Astrocyte (in vitro differentiated cells and primary cell): ENCODE measurements around the gene FOXRED2. TPM values are rescaled to one million over a fixed set of nuclear protein-coding genes. Genes with fewer than 3 reads are reported as not detected.

ENCODE experiments used
- DNase-seq: peaks from one replicate; pipeline ENCODE4 v3.0.0-alpha.2; 2010; ENCODE audit warnings: low read depth
- FAIRE-seq: peaks from 2 replicates; lab custom pipeline; 2011; peaks lifted over from hg19 to GRCh38; lab: Jason Lieb, UNC
- H2AFZ ChIP-seq: 2 replicates; pipeline ENCODE4 v1.6.0; 2012; ENCODE audit warnings: low read depth, low read length, inconsistent platforms
- H3K27ac ChIP-seq: 2 replicates; pipeline ENCODE4 v1.5.1; 2011; ENCODE audit warnings: low read depth, low read length, inconsistent platforms
- H3K27me3 ChIP-seq: 2 replicates; pipeline ENCODE4 v1.6.0; 2011; ENCODE audit warnings: low read length, inconsistent platforms; ENCODE audit not compliant: insufficient read depth
- H3K36me3 ChIP-seq: 2 replicates; pipeline ENCODE4 v1.5.1; 2011; ENCODE audit warnings: low read length, inconsistent platforms; ENCODE audit not compliant: insufficient read depth
- H3K4me1 ChIP-seq: 2 replicates; pipeline ENCODE4 v1.5.1; 2011; ENCODE audit warnings: low read length, inconsistent platforms; ENCODE audit not compliant: insufficient read depth
- H3K4me2 ChIP-seq: 2 replicates; pipeline ENCODE4 v1.6.0; 2012; ENCODE audit warnings: low read length, inconsistent platforms
- H3K4me3 ChIP-seq: 2 replicates; pipeline ENCODE4 v1.5.1; 2011; ENCODE audit warnings: low read depth, mild to moderate bottlenecking, low read length, inconsistent platforms; ENCODE audit not compliant: insufficient read depth
- H3K79me2 ChIP-seq: 2 replicates; pipeline ENCODE4 v1.6.0; 2012; ENCODE audit warnings: mild to moderate bottlenecking, low read length, inconsistent platforms; ENCODE audit not compliant: insufficient read depth
- H3K9ac ChIP-seq: 2 replicates; pipeline ENCODE4 v1.6.0; 2012; ENCODE audit warnings: mild to moderate bottlenecking, low read length, inconsistent platforms
- H3K9me3 ChIP-seq: 2 replicates; pipeline ENCODE4 v1.5.1; 2012; ENCODE audit warnings: low read depth, mild to moderate bottlenecking, low read length, inconsistent platforms; ENCODE audit not compliant: insufficient read depth
- H4K20me1 ChIP-seq: 2 replicates; pipeline ENCODE4 v1.6.0; 2012; ENCODE audit warnings: low read length, inconsistent platforms; ENCODE audit not compliant: insufficient read depth
- H3K27ac Mint-ChIP-seq: one replicate; pipeline ENCODE4 v1.8.0; 2021; ENCODE audit warnings: mild to moderate bottlenecking, mixed read lengths; ENCODE audit not compliant: unreplicated experiment
- H3K27me3 Mint-ChIP-seq: one replicate; pipeline ENCODE4 v1.8.0; 2021; ENCODE audit warnings: low read depth, mixed read lengths; ENCODE audit not compliant: unreplicated experiment
- H3K36me3 Mint-ChIP-seq: one replicate; pipeline ENCODE4 v1.8.0; 2021; ENCODE audit warnings: low read depth, mixed read lengths; ENCODE audit not compliant: unreplicated experiment
- H3K4me1 Mint-ChIP-seq: one replicate; pipeline ENCODE4 v1.8.0; 2021; ENCODE audit warnings: low read depth, mixed read lengths; ENCODE audit not compliant: unreplicated experiment
- H3K4me3 Mint-ChIP-seq: one replicate; pipeline ENCODE4 v1.8.0; 2021; ENCODE audit warnings: mild to moderate bottlenecking, moderate library complexity, mixed read lengths; ENCODE audit not compliant: unreplicated experiment
- H3K9me3 Mint-ChIP-seq: one replicate; pipeline ENCODE4 v1.8.0; 2021; ENCODE audit warnings: mild to moderate bottlenecking, mixed read lengths; ENCODE audit not compliant: unreplicated experiment
- CTCF ChIP-seq: IDR thresholded peaks from 2 replicates; pipeline ENCODE4 v1.5.1; 2011; ENCODE audit warnings: low read depth, mild to moderate bottlenecking, inconsistent platforms, low read length, moderate library complexity; ENCODE audit not compliant: insufficient read depth
- EZH2 ChIP-seq: IDR thresholded peaks from 2 replicates; pipeline ENCODE4 v1.6.1; 2012; ENCODE audit warnings: mild to moderate bottlenecking, low read length, inconsistent platforms; ENCODE audit not compliant: insufficient read depth
- total RNA-seq: library from RNA; stranded (reverse); gene quantifications from 2 replicates; pipeline ENCODE4 v1.2.1, GENCODE V29; 2021

FOXRED2 gene
- total RNA-seq, 1 donor from 2014 or later = 5.3 TPM

GRCh38 chr22:36552289-36552688 is 45.4 kb upstream of the FOXRED2 start:
- Histone ChIP-seq H2AFZ (no peak overlapping the region), H4K20me1 (no peaks in the 10 kb centered on the region), H3K4me3 (no peak overlapping the region), H3K27ac (no peak overlapping the region), H3K79me2 (no peaks in the 10 kb centered on the region), H3K27me3 (peaks cover 19% of the 10 kb centered on the region), H3K36me3 (no peaks in the 10 kb centered on the region), H3K9ac (no peak overlapping the region), H3K4me1 (peaks cover 3% of the 10 kb centered on the region), H3K9me3 (no peaks in the 10 kb centered on the region), H3K4me2 (no peak overlapping the region)
- no peak for TF ChIP-seq EZH2
- TF ChIP-seq CTCF = no peak
- Mint-ChIP-seq H3K27ac (no peak overlapping the region), H3K9me3 (no peaks in the 10 kb centered on the region), H3K4me1 (peaks cover 2% of the 10 kb centered on the region), H3K36me3 (no peaks in the 10 kb centered on the region), H3K27me3 (peaks cover 42% of the 10 kb centered on the region), H3K4me3 (no peak overlapping the region)
- DNase-seq = no peak
- no peak for FAIRE-seq

- H4K20me1 ChIP-seq = no peaks in the 10 kb centered on the region
- no peak overlapping the region for H3K9ac ChIP-seq
- H2AFZ ChIP-seq = no peak overlapping the region
- Mint-ChIP-seq H3K27me3 (peaks cover 28% of the 10 kb centered on the region), H3K9me3 (no peaks in the 10 kb centered on the region), H3K4me3 (no peak overlapping the region), H3K27ac (no peak overlapping the region), H3K36me3 (no peaks in the 10 kb centered on the region), H3K4me1 (peaks cover 13% of the 10 kb centered on the region)
- no peak overlapping the region for H3K4me2 ChIP-seq
- FAIRE-seq (no peak), DNase-seq (no peak)
- TF ChIP-seq EZH2 (no peak), CTCF (no peak)
- H3K79me2 ChIP-seq = no peaks in the 10 kb centered on the region
- no peaks in the 10 kb centered on the region for H3K36me3 ChIP-seq
- H3K27ac ChIP-seq = no peak overlapping the region
- H3K9me3 ChIP-seq = no peaks in the 10 kb centered on the region
- no peak overlapping the region for H3K4me3 ChIP-seq
- H3K27me3 ChIP-seq = peaks cover 16% of the 10 kb centered on the region
- H3K4me1 ChIP-seq = peaks cover 11% of the 10 kb centered on the region
Measured at GRCh38 chr22:36550701-36551495, 44.1 kb upstream of the FOXRED2 start.

DNA sequence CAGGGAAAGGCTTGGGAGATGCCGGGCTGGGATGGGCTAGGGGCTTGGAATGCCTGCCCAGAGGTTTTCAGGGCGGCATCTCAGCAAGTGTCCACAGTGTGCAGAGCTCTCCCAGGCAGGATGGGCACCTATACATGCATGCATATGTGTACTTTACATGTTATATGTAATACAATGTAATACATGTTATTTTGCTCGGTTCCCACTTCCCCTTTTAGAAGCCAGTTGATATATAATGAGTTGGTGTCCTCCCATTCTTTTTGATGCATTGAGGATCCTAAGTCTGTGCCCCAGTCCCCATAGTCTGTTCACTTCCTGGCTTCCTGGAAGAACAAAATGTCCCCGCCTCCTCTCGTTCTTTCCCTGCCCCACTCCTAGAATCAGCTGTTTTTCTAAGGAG is 42.2 kb upstream of the FOXRED2 start:
- Mint-ChIP-seq H3K36me3 (no peaks in the 10 kb centered on the region), H3K4me3 (no peak overlapping the region), H3K27ac (no peak overlapping the region), H3K27me3 (peaks cover 24% of the 10 kb centered on the region), H3K4me1 (peaks cover 13% of the 10 kb centered on the region), H3K9me3 (no peaks in the 10 kb centered on the region)
- Histone ChIP-seq H3K36me3 (no peaks in the 10 kb centered on the region), H3K27ac (no peak overlapping the region), H3K9me3 (no peaks in the 10 kb centered on the region), H3K9ac (no peak overlapping the region), H3K4me1 (peaks cover 21% of the 10 kb centered on the region), H2AFZ (no peak overlapping the region), H3K4me2 (no peak overlapping the region), H4K20me1 (no peaks in the 10 kb centered on the region), H3K4me3 (no peak overlapping the region), H3K79me2 (no peaks in the 10 kb centered on the region), H3K27me3 (peaks cover 16% of the 10 kb centered on the region)
- no peak for FAIRE-seq
- DNase-seq = no peak
- no peak for TF ChIP-seq CTCF
- TF ChIP-seq EZH2 = no peak
